SIG-M5 treated with dmso at 0.1 percent for 504 hours (cell line): ENCODE data around the gene ATP5F1B.
"Not testable (repeated sequence)": the region's sequence is repeated elsewhere in the genome, so short reads cannot be mapped to it uniquely, and the experiment has no call there.

Source experiments
- DNase-seq: peaks from one replicate; lab custom pipeline; 2025; ENCODE audit not compliant: unreplicated experiment; lab: John Stamatoyannopoulos, UW

ATP5F1B gene

GRCh38 chr12:56653781-56654180 lies 8.0 kb upstream of the ATP5F1B start:
- not testable (repeated sequence) for DNase-seq

GRCh38 chr12:56648023-56648422 lies 2.2 kb upstream of the ATP5F1B start:
- DNase-seq = not testable (repeated sequence)

DNA sequence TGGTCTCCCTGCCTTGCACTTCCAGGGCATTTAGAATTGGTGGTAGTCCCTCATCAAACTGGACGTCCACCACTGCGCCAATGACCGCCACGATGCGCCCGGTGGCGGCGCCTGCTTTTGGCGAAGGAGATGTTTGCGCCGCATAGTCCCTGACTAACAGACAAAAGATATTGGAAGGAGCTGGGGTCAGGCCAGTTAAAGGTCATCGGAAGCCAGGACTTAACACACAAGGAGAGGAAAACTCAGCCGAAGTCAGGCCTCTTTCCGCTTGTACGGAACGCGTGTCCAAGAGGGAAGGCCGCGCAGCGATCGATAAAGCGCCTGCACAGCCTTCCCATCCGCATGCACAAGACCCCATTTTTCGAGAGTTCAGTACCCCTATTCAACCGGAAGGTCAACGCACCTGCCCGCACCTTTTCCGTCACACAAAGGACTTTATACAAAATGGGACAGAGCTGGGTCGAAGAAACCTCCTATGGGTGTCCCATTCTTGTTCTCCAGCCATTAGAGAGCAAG lies 525 bp downstream of the ATP5F1B start:
- no peak for DNase-seq

- DNase-seq = no peak
Observed at GRCh38 chr12:56644654-56645053, 1.1 kb downstream of the ATP5F1B start.

DNA sequence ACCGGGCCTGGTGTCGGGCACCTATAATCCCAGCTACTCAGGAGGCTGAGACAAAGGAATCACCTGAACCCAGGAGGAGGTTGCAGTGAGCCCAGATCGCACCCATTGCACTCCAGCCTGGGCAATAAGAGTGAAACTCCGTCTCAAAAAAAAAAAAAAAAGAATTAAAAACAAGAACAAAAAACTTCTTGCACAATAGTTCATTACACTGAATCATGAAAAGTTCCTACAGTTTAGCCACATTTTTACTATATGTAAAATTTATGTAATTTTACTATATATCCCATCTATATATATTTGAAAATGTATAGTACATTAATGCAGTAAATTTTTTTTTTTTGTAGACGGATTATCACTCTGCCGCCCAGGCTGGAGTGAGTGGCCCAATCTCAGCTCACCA lies 4.6 kb downstream of the ATP5F1B start:
- DNase-seq = no peak

- DNase-seq = no peak
Observed at GRCh38 chr12:56637621-56638020, 8.2 kb downstream of the ATP5F1B start.

DNA sequence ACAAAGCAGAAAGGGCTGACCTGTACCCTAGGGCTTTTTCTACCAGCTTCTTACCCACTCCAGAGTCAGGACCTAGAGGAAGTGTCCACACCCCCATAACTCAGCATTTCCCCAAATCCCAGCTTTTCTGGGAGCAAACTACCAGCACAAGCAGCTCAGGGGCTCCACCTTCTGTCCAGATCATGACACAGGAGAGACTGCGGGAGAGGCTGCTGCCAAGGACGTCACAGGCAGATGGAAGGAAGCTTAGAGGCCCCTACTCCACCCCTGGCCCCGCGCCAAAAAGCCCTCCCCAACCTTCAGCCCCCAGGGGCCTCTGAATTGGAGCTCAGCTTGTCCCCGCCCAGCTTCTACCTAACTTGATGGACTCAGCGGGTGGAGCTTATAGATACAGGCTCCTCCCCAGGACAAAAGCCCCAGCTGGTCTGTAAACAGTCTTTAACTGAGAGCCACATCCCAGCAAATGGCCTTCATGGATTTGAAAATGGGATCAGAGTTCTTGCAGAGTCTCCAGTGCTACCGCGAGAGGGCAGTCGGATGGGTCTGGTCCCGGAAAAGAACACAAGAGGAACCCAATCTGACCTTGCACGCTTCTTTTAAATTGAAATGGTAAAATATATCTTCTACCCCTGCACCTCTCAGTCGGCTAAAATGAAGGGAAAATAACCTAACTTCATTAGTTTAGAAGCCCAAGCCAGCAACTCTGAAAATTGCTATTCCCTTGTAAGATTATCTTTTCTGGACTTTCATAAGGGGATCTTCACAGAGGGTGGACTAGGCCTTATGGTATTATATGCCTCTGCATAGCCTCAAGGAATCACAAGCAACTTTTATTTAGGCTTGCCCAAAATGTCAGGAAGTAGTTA lies 8.9 kb downstream of the ATP5F1B start:
- DNase-seq = peak; percentile 99

GRCh38 chr12:56635806-56636674 lies 9.7 kb downstream of the ATP5F1B start:
- DNase-seq = peak; percentile 95

- peak; percentile 71 for DNase-seq
Observed at GRCh38 chr12:56634837-56635791, 10.7 kb downstream of the ATP5F1B start.

DNA sequence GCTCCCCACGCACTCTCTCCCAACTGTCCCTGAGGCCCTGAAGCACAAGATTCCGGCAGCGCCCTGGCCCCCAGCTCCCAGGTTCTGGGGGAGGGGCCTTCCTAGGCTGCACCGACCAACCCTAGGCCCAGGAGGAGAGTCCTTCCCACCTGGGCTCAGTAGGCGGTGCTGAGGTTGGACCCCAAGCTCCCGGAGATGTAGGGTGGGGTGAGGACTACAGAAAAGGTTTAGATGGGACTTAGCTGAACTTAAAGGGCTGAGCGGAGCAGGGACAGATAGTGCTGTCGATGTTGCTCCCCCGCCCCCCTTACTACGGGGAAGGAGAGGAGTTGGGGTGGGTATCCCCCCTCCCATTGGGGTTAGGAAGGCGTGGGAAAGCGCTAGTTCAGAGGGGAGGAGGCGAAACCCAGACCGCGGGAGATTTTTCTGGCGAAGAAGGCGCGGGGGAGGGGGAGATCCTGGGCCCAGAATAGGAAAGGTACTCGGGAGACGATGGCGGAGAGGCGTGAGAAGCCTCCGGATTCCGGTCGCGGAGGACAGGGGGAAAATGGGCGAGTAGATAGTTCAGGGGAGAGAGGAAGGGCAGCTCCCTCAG lies 11.4 kb downstream of the ATP5F1B start:
- DNase-seq = peak; percentile 19

- no peak for DNase-seq
Observed at GRCh38 chr12:56633468-56634241, 12.1 kb downstream of the ATP5F1B start.

GRCh38 chr12:56632701-56633467 lies 12.9 kb downstream of the ATP5F1B start:
- no peak for DNase-seq

DNA sequence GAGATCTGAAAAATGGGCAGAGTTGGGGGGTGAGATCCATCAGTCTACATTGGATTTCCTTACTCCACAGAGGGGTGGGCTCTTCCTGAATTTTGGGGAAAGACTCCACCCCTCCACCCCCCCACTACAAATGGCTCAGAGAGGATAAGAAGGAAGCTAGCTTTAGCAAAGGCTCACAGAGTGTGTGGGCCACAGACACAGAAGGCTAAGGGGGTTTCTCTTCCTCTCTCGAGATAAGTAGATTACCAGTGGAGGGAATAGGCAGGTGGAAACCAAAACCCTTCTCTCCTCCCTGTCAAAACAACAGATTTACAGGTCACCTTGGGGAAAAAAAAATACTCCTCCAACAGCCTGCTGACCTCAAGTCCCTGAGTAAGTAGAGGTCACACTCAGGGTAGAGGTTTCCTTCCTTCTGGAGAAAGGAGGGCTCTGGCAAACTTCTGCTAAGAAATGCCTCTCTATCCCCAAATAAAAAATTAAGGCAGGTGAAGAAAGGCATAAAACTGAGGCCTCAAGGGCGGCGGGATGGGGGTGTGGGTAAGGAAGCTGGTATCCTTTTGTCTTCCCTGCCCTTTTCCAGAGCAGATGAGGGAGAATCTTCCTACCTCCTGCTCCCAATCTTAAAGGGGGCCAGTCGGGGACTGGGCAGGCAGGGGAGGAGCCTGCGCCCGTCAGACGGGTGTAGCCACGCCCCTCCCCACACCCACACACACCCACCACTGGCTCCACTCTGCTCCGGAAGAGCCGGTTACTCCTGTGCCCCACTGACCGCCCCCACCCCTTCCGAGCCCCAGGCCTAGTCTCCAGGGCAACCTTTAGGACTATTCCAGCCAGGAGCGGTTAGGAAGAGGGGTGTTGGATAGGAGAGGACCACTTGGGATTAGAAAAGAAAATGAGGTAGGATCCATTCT lies 13.7 kb downstream of the ATP5F1B start:
- DNase-seq = peak; percentile 59

- peak; percentile 88 for DNase-seq
Observed at GRCh38 chr12:56630180-56630632, 15.6 kb downstream of the ATP5F1B start, which contains the start of gene BAZ2A. TSS of gene BAZ2A (minus strand) at chr12:56630326. CDS start at chr12:56617530, 12,796 bp downstream.

DNA sequence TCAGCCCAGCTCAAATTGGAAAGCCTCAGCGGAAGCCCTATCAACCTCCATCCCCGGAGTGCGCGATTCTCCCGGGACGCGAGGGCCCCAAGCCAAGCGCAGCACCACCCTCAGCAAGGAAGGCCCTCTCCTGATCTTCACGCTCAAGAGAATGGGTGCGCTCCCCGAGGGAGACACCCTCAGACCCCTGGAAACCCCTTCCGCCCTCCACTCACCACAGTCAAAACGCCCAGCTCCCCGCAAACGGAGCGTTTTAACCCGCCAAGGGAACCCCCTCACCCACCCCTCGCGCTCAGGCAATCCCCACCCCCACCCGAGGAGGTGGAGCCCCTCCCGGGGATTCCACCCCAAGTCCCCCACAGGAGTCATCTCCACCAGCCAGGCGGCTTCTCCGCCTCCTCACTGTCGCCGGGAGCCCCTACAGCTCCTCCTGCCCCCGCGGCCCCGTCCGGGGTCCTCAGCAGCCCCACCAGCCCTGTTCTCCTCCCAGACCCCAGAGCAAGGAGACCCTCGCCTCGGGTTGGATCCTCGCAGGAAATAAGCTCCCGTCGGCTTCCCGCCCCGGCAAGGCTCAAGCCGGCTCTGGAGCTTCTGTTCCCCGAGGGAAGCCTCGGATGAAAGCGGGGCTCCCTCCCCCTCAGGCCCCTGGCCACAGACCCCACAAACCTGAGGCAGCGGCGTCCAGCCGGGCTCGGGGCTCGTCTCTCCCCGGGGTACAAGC lies 16.2 kb downstream of the ATP5F1B start:
- peak; percentile 32 for DNase-seq

DNA sequence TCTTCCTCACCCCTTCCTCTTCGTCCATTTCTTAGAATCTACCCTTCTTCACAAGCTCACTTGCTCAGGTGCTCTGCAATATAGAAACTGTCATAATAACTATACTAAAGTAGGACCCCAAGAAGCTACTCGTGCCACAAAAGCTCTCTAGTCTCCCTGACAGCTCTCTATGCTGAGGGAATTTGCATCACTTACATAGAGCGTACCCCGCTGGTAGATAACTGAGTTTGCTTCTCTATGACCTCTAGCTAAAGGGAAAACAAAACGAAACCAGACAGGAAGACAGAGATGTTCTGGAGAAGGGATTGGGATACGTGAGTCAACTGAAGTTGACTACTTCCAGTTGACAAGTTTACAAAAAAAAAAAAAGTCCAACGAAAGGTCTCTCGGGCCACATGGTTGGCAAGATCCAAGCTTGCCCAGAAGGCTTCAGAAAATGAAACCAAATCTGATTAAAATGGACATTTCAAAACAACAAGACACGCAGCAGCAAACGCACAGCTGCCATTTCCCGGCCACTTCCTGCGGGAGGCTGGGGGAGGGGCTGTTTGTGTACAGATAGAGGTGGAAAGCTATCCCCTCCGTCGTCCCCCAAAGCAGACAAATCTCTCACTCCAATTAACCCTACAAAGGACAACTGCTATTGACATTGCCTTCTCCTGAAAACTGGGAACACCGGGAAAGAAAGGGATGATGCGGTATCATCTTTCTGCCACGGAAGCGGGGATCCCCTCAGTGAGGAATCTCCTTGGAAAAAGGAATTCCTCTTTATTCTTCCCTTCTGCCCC lies 16.9 kb downstream of the ATP5F1B start:
- peak; percentile 56 for DNase-seq
